MM.1S (cell line): ENCODE data around the gene SUCO.

ENCODE experiments used
- CTCF ChIP-seq: fragments of 300-600 bp; sonication (generic); IDR thresholded peaks from 2 replicates; pipeline ENCODE4 v1.5.1; 2016; ENCODE audit warnings: antibody characterized with exemption, low read length, mixed read lengths
- EZH2 ChIP-seq: fragments of 300-600 bp; sonication (generic); optimal IDR thresholded peaks from 2 replicates; pipeline ENCODE3; 2017; ENCODE audit warnings: low read depth, mild to moderate bottlenecking, antibody characterized with exemption, low read length, mixed read lengths
- EZH2phosphoT487 ChIP-seq: fragments of 300-600 bp; sonication (generic); IDR thresholded peaks from 2 replicates; pipeline ENCODE4 v1.6.1; 2018; ENCODE audit warnings: antibody characterized with exemption, low read length

GRCh38 chr1:172599912-172600311 is 67.0 kb downstream of the SUCO start:
- TF ChIP-seq CTCF (no peak), EZH2 (no peak), EZH2phosphoT487 (no peak)
